ENCODE results near the gene IGFBP6.

The IGFBP6 gene

GRCh38 chr12:53122961-53123468 lies 25.5 kb downstream of the IGFBP6 start:
- DNase-seq: no peak

- no peak for DNase-seq
Measured at GRCh38 chr12:53123578-53124351, 26.3 kb downstream of the IGFBP6 start.

- DNase-seq: no peak
Measured at GRCh38 chr12:53124352-53124723, 26.9 kb downstream of the IGFBP6 start.

GRCh38 chr12:53127169-53127568 lies 29.7 kb downstream of the IGFBP6 start:
- DNase-seq: no peak

GRCh38 chr12:53128780-53129569 lies 31.5 kb downstream of the IGFBP6 start:
- no peak for DNase-seq

- DNase-seq: no peak
Measured at GRCh38 chr12:53131844-53132243, 34.4 kb downstream of the IGFBP6 start.

GRCh38 chr12:53133722-53134121 lies 36.3 kb downstream of the IGFBP6 start:
- no peak for DNase-seq

GRCh38 chr12:53143355-53143754 lies 45.9 kb downstream of the IGFBP6 start:
- DNase-seq: no peak

GRCh38 chr12:53145383-53146260 lies 48.2 kb downstream of the IGFBP6 start:
- no peak for DNase-seq

GRCh38 chr12:53147181-53147580 lies 49.7 kb downstream of the IGFBP6 start:
- no peak for DNase-seq

GRCh38 chr12:53147653-53148052 lies 50.2 kb downstream of the IGFBP6 start:
- DNase-seq: no peak

GRCh38 chr12:53151039-53151438 lies 53.6 kb downstream of the IGFBP6 start:
- DNase-seq: no peak

Data from central memory CD4-positive, alpha-beta T cell (primary cell).